ENCODE data around the gene MAP2.

The MAP2 gene

GRCh38 chr2:209688385-209688784, 264.5 kb downstream of the MAP2 start:
- Histone ChIP-seq H3K4me3 (ENCODE audit: low read depth in 1 of 2, low read length in 2 of 2) (no peak overlapping the region), H3K36me3 (ENCODE audit: control insufficient read depth in 1 of 2, insufficient read depth in 2 of 2, low read length in 2 of 2) (no peaks in the 10 kb centered on the region), H3K9me3 (ENCODE audit: control insufficient read depth in 1 of 2, low read length in 2 of 2) (no peaks in the 10 kb centered on the region)

GRCh38 chr2:209690029-209690754, 266.3 kb downstream of the MAP2 start:
- Histone ChIP-seq H3K4me1 (ENCODE audit: control insufficient read depth in 1 of 2, insufficient read depth in 2 of 2, low read length in 2 of 2) (peaks cover 0 to 8% of the 10 kb centered on the region in 2 donors), H3K36me3 (ENCODE audit: control insufficient read depth in 1 of 2, insufficient read depth in 2 of 2, low read length in 2 of 2) (no peaks in the 10 kb centered on the region), H3K4me3 (ENCODE audit: low read depth in 1 of 2, low read length in 2 of 2) (no peak overlapping the region), H3K27me3 (ENCODE audit: low read depth, low read length) (no peaks in the 10 kb centered on the region), H3K27ac (ENCODE audit: low read length) (no peak overlapping the region), H3K9me3 (ENCODE audit: control insufficient read depth in 1 of 2, low read length in 2 of 2) (no peaks in the 10 kb centered on the region)

More at GRCh38 chr2:209688385-209688784, 264.5 kb downstream of the MAP2 start:
- peaks cover 0 to 8% of the 10 kb centered on the region in 2 donors for H3K4me1 ChIP-seq (ENCODE audit: control insufficient read depth in 1 of 2, insufficient read depth in 2 of 2, low read length in 2 of 2)
- no peaks in the 10 kb centered on the region for H3K27me3 ChIP-seq (ENCODE audit: low read depth, low read length)
- H3K27ac ChIP-seq (ENCODE audit: low read length), result no peak overlapping the region

DNA sequence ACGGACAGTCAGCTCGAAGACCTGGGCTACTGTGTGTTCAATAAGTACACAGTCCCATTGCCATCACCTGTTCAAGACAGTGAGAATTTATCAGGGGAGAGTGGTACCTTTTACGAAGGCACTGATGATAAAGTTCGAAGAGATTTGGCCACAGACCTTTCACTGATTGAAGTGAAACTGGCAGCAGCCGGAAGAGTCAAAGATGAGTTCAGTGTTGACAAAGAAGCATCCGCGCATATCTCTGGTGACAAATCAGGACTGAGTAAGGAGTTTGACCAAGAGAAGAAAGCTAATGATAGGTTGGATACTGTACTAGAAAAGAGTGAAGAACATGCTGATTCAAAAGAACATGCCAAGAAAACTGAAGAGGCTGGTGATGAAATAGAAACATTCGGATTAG, 270.9 kb downstream of the MAP2 start:
- Histone ChIP-seq H3K4me3 (ENCODE audit: low read depth in 1 of 2, low read length in 2 of 2) (no peak overlapping the region), H3K4me1 (ENCODE audit: control insufficient read depth in 1 of 2, insufficient read depth in 2 of 2, low read length in 2 of 2) (no peaks in the 10 kb centered on the region), H3K27me3 (ENCODE audit: low read depth, low read length) (no peaks in the 10 kb centered on the region), H3K27ac (ENCODE audit: low read length) (no peak overlapping the region), H3K36me3 (ENCODE audit: control insufficient read depth in 1 of 2, insufficient read depth in 2 of 2, low read length in 2 of 2) (no peaks in the 10 kb centered on the region), H3K9me3 (ENCODE audit: control insufficient read depth in 1 of 2, low read length in 2 of 2) (no peaks in the 10 kb centered on the region)

DNA sequence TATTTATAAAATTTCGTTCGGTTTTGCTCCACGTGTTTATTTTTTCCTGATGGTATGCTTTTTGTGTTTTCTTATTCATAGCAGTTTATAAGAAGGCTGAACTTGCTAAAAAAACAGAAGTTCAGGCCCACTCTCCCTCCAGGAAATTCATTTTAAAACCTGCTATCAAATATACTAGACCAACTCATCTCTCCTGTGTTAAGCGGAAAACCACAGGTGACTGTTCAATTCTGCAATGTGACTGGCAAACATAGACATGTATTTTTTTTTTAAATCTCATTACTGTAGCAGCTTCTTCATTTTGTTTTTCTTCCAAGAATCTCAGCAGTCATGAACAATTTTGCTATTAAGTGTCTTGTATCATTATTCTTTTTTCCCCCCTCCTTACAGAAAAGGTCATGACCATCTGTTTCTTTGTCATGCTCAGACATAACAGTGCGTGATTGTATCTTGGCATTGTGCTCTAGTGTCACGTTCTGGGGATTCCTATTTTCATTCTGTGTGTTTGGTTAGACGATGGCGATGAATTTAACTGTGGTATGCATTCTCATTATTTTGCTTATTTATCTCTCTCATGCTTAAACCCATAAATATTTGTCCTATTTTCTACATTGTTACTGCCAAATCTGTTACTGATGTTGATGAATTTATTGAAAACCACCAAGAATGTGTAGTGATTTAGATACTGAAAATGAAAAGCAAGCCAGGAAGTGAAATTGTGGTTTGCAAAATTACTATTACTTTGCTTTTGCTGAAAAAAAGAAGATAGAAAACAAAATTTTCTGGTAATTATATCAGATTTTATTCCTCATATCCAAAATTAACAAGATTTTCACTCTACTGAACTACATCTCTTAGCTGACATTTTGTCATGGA, 273.2 kb downstream of the MAP2 start:
- H3K4me3 ChIP-seq (ENCODE audit: low read depth in 1 of 2, low read length in 2 of 2), result no peak overlapping the region
- no peaks in the 10 kb centered on the region for H3K4me1 ChIP-seq (ENCODE audit: control insufficient read depth in 1 of 2, insufficient read depth in 2 of 2, low read length in 2 of 2)
- no peaks in the 10 kb centered on the region for H3K36me3 ChIP-seq (ENCODE audit: control insufficient read depth in 1 of 2, insufficient read depth in 2 of 2, low read length in 2 of 2)
- H3K27me3 ChIP-seq (ENCODE audit: low read depth, low read length), result no peaks in the 10 kb centered on the region
- no peak overlapping the region for H3K27ac ChIP-seq (ENCODE audit: low read length)
- H3K9me3 ChIP-seq (ENCODE audit: control insufficient read depth in 1 of 2, low read length in 2 of 2), result no peaks in the 10 kb centered on the region

GRCh38 chr2:209702775-209703174, 278.9 kb downstream of the MAP2 start:
- H3K9me3 ChIP-seq (ENCODE audit: control insufficient read depth in 1 of 2, low read length in 2 of 2), result no peaks in the 10 kb centered on the region
- H3K36me3 ChIP-seq (ENCODE audit: control insufficient read depth in 1 of 2, insufficient read depth in 2 of 2, low read length in 2 of 2), result no peaks in the 10 kb centered on the region
- no peaks in the 10 kb centered on the region for H3K27me3 ChIP-seq (ENCODE audit: low read depth, low read length)
- H3K4me3 ChIP-seq (ENCODE audit: low read depth in 1 of 2, low read length in 2 of 2), result no peak overlapping the region
- H3K27ac ChIP-seq (ENCODE audit: low read length), result no peak overlapping the region
- H3K4me1 ChIP-seq (ENCODE audit: control insufficient read depth in 1 of 2, insufficient read depth in 2 of 2, low read length in 2 of 2), result no peaks in the 10 kb centered on the region

DNA sequence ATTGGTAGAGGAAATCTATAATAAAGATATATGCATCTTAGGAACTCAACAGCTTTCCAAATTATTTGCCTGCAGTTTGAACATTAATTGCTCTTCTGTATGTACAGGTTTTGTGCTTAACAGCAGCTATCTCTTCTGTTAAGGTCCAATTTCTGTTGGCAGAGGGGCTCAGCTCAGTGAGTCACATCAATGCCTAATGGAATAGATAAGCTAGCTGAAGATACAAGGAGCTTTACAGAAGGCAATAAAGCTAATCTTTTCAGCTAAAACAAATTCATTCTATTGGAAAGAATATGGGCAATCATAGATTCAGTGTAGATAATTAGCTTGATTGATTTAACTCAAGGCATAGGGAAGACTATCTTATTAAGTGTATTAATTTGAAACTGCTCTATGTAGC, 289.4 kb downstream of the MAP2 start:
- Histone ChIP-seq H3K27ac (ENCODE audit: low read length) (no peak overlapping the region), H3K4me3 (ENCODE audit: low read depth in 1 of 2, low read length in 2 of 2) (no peak overlapping the region), H3K9me3 (ENCODE audit: control insufficient read depth in 1 of 2, low read length in 2 of 2) (no peaks in the 10 kb centered on the region), H3K27me3 (ENCODE audit: low read depth, low read length) (no peaks in the 10 kb centered on the region), H3K4me1 (ENCODE audit: control insufficient read depth in 1 of 2, insufficient read depth in 2 of 2, low read length in 2 of 2) (no peaks in the 10 kb centered on the region), H3K36me3 (ENCODE audit: control insufficient read depth in 1 of 2, insufficient read depth in 2 of 2, low read length in 2 of 2) (no peaks in the 10 kb centered on the region)

GRCh38 chr2:209719034-209719433, 295.2 kb downstream of the MAP2 start:
- Histone ChIP-seq H3K27me3 (ENCODE audit: low read depth, low read length) (no peaks in the 10 kb centered on the region), H3K9me3 (ENCODE audit: control insufficient read depth in 1 of 2, low read length in 2 of 2) (no peaks in the 10 kb centered on the region), H3K4me1 (ENCODE audit: control insufficient read depth in 1 of 2, insufficient read depth in 2 of 2, low read length in 2 of 2) (no peaks in the 10 kb centered on the region), H3K4me3 (ENCODE audit: low read depth in 1 of 2, low read length in 2 of 2) (no peak overlapping the region), H3K27ac (ENCODE audit: low read length) (no peak overlapping the region), H3K36me3 (ENCODE audit: control insufficient read depth in 1 of 2, insufficient read depth in 2 of 2, low read length in 2 of 2) (no peaks in the 10 kb centered on the region)

DNA sequence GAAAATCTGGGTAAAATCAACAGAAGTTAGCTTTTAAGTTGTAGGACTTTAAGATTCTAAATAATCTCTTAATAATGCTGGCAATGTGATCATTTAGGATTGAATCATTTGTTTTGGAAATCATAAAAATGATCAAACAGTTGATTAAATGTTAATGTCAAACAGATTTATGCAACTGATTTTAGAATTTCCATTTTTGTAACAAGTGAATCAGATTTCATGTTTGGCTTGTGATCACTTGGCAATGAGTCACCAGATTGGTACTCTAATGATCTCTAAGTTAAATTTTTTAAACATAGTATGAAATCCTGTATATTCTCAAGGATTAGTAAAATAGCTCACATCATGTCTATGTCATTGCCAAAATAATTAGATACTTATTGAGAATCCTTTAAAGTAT, 297.6 kb downstream of the MAP2 start:
- Histone ChIP-seq H3K27ac (ENCODE audit: low read length) (no peak overlapping the region), H3K4me3 (ENCODE audit: low read depth in 1 of 2, low read length in 2 of 2) (no peak overlapping the region)

DNA sequence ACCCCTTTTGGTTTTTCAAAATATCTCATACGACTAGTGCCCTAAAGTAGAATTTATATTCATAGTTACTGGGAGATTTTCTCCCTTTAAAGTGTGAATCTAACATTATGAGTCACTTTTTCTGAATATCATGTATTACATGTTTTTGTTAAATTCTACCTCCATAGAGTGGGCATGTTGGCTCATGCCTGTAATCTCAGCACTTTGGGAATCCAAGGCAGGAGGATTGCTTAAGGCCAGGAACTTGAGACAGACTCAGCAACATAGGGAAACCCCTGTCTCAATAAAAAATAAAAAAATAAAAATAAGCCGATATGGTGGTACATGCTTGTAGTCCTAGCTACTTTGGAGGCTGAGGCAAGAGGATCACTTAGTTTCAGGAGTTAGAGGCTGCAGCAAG, 302.5 kb downstream of the MAP2 start:
- Histone ChIP-seq H3K36me3 (ENCODE audit: control insufficient read depth in 1 of 2, insufficient read depth in 2 of 2, low read length in 2 of 2) (no peaks in the 10 kb centered on the region), H3K4me3 (ENCODE audit: low read depth in 1 of 2, low read length in 2 of 2) (no peak overlapping the region), H3K9me3 (ENCODE audit: control insufficient read depth in 1 of 2, low read length in 2 of 2) (no peaks in the 10 kb centered on the region), H3K27ac (ENCODE audit: low read length) (no peak overlapping the region), H3K27me3 (ENCODE audit: low read depth, low read length) (no peaks in the 10 kb centered on the region), H3K4me1 (ENCODE audit: control insufficient read depth in 1 of 2, insufficient read depth in 2 of 2, low read length in 2 of 2) (no peaks in the 10 kb centered on the region)

More for the DNA sequence above, 297.6 kb downstream of the MAP2 start:
- H3K27me3 ChIP-seq (ENCODE audit: low read depth, low read length), result no peaks in the 10 kb centered on the region
- H3K36me3 ChIP-seq (ENCODE audit: control insufficient read depth in 1 of 2, insufficient read depth in 2 of 2, low read length in 2 of 2), result no peaks in the 10 kb centered on the region
- no peaks in the 10 kb centered on the region for H3K9me3 ChIP-seq (ENCODE audit: control insufficient read depth in 1 of 2, low read length in 2 of 2)
- H3K4me1 ChIP-seq (ENCODE audit: control insufficient read depth in 1 of 2, insufficient read depth in 2 of 2, low read length in 2 of 2), result no peaks in the 10 kb centered on the region

DNA sequence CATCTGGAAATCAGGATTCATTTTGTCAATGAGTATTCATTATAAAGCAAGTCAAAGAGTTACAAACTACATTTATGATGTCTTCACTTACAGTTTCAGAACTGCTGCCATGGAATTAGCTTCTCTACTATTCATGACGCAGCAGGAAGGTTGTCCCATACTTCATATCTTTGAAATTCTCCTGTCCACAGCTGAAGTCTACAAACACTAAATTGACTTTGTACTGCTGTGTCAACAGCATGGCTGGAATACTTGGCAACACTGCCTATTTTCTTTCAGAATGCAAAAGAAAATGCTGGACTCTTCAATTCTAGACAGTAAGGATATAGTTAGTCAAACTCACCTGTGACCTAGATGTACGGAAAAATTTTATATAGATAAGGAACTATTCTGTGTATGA, 303.2 kb downstream of the MAP2 start:
- H3K4me3 ChIP-seq (ENCODE audit: low read depth in 1 of 2, low read length in 2 of 2), result no peak overlapping the region
- H3K27ac ChIP-seq (ENCODE audit: low read length), result no peak overlapping the region
- H3K9me3 ChIP-seq (ENCODE audit: control insufficient read depth in 1 of 2, low read length in 2 of 2), result no peaks in the 10 kb centered on the region
- no peaks in the 10 kb centered on the region for H3K4me1 ChIP-seq (ENCODE audit: control insufficient read depth in 1 of 2, insufficient read depth in 2 of 2, low read length in 2 of 2)
- H3K36me3 ChIP-seq (ENCODE audit: control insufficient read depth in 1 of 2, insufficient read depth in 2 of 2, low read length in 2 of 2), result no peaks in the 10 kb centered on the region
- no peaks in the 10 kb centered on the region for H3K27me3 ChIP-seq (ENCODE audit: low read depth, low read length)

GRCh38 chr2:209734805-209735204, 311.0 kb downstream of the MAP2 start:
- Histone ChIP-seq H3K36me3 (ENCODE audit: control insufficient read depth in 1 of 2, insufficient read depth in 2 of 2, low read length in 2 of 2) (no peaks in the 10 kb centered on the region), H3K9me3 (ENCODE audit: control insufficient read depth in 1 of 2, low read length in 2 of 2) (no peaks in the 10 kb centered on the region), H3K4me1 (ENCODE audit: control insufficient read depth in 1 of 2, insufficient read depth in 2 of 2, low read length in 2 of 2) (no peaks in the 10 kb centered on the region)

More at GRCh38 chr2:209734805-209735204, 311.0 kb downstream of the MAP2 start:
- no peak overlapping the region for H3K27ac ChIP-seq (ENCODE audit: low read length)
- no peak overlapping the region for H3K4me3 ChIP-seq (ENCODE audit: low read depth in 1 of 2, low read length in 2 of 2)
- no peaks in the 10 kb centered on the region for H3K27me3 ChIP-seq (ENCODE audit: low read depth, low read length)

Data from muscle layer of duodenum (tissue), 2 donors.